A549 (cell line): ENCODE measurements around the gene EPS8L3. TPM values are rescaled to one million over a fixed set of nuclear protein-coding genes. Genes with fewer than 3 reads are reported as not detected.

Experiments used
- ATAC-seq, 2 experiments: fragments of 200-7000 bp in 1 of 2; fragments of >200 bp in 1 of 2; cut with Nextera tagmentation in 1 of 2; cut with Tn5 transposase in 1 of 2; 3 replicates each; pipeline versions ENCODE4 v1.8.0 to v1.9.1; 2018 to 2020; ENCODE audit warnings: mild to moderate bottlenecking in 1 of 2, moderate library complexity in 1 of 2
- CTCF ChIA-PET: fragments of 300-600 bp; sonication (Branson Sonifier 250); formaldehyde crosslinking; extraction: SDS; loops from one replicate; lab custom pipeline; 2021; ENCODE audit warnings: antibody characterized with exemption, inconsistent platforms; lab: Yijun Ruan, JAX
- POLR2A ChIA-PET: fragments of 350-600 bp; formaldehyde crosslinking; extraction: SDS; loops from one replicate; lab custom pipeline; 2021; ENCODE audit warnings: antibody characterized with exemption, inconsistent platforms; lab: Yijun Ruan, JAX
- DNase-seq, 2 experiments: peaks; one replicate each; pipeline versions ENCODE4 v3.0.0 to v3.0.0-alpha.2; 2011 to 2016; ENCODE audit warnings: low read depth in 1 of 2, low spot score in 1 of 2
- FAIRE-seq: peaks from 2 replicates; lab custom pipeline; 2011; peaks lifted over from hg19 to GRCh38; lab: Jason Lieb, UNC
- H3K27ac ChIP-seq, 2 experiments: fragments of >200 bp; sonication (Bioruptor Twin); formaldehyde crosslinking; 3 replicates each; pipeline ENCODE4 v1.5.1; 2016 to 2017
- H3K4me1 ChIP-seq: fragments of >200 bp; sonication (Bioruptor Twin); formaldehyde crosslinking; 3 replicates; pipeline ENCODE4 v1.6.1; 2016
- H3K4me2 ChIP-seq: fragments of >200 bp; sonication (Bioruptor Twin); formaldehyde crosslinking; 3 replicates; pipeline ENCODE4 v1.6.1; 2016
- H3K4me3 ChIP-seq: fragments of >200 bp; sonication (Bioruptor Twin); formaldehyde crosslinking; 3 replicates; pipeline ENCODE4 v1.5.1; 2016
- H3K9me3 ChIP-seq: fragments of >200 bp; sonication (Bioruptor Twin); formaldehyde crosslinking; 3 replicates; pipeline ENCODE4 v1.6.1; 2016
- EHMT2 ChIP-seq: fragments of 200-600 bp; sonication (generic); IDR thresholded peaks from 2 replicates; pipeline ENCODE4 v1.6.1; 2016; ENCODE audit warnings: antibody characterized with exemption, low read depth, mild to moderate bottlenecking, moderate library complexity
- ELK1 ChIP-seq: fragments of 150-350 bp; IDR thresholded peaks from 2 replicates; pipeline ENCODE4 v1.6.1; 2014; ENCODE audit warnings: low read depth, mild to moderate bottlenecking, low read length
- EP300 ChIP-seq, 2 experiments: fragments of >200 bp; sonication (Bioruptor Twin); formaldehyde crosslinking; IDR thresholded peaks; 2 replicates in 1 of 2; 3 replicates in 1 of 2; pipeline ENCODE4 v1.6.1; 2016 to 2017
- ESRRA ChIP-seq: fragments of 150-350 bp; IDR thresholded peaks from 2 replicates; pipeline ENCODE4 v1.6.1; 2014; ENCODE audit warnings: mild to moderate bottlenecking, low read length, borderline replicate concordance
- GATA3 ChIP-seq: IDR thresholded peaks from 2 replicates; pipeline ENCODE4 v1.6.1; 2012; ENCODE audit warnings: borderline replicate concordance
- HOXB5 ChIP-seq: fragments of 250-450 bp; sonication (Bioruptor Pico); IDR thresholded peaks from 2 replicates; pipeline ENCODE4 v1.5.0; 2020; ENCODE audit warnings: mild to moderate bottlenecking, moderate library complexity
- JUN ChIP-seq, 2 experiments: fragments of >200 bp; sonication (Bioruptor Twin); formaldehyde crosslinking; IDR thresholded peaks; 2 replicates in 1 of 2; 3 replicates in 1 of 2; pipeline ENCODE4 v1.6.1; 2016 to 2017
- KDM1A ChIP-seq: fragments of 200-600 bp; sonication (generic); IDR thresholded peaks from 2 replicates; pipeline ENCODE4 v1.6.1; 2016; ENCODE audit warnings: low read depth, mild to moderate bottlenecking
- MYC ChIP-seq: IDR thresholded peaks from 2 replicates; pipeline ENCODE4 v1.6.1; 2012; ENCODE audit warnings: mild to moderate bottlenecking, inconsistent platforms, low read length, improper control_type of control experiment, borderline replicate concordance
- NR3C1 ChIP-seq: fragments of >200 bp; sonication (Bioruptor Twin); formaldehyde crosslinking; IDR thresholded peaks from 3 replicates; pipeline ENCODE4 v1.6.1; 2017
- PHF8 ChIP-seq: fragments of 200-600 bp; sonication (generic); IDR thresholded peaks from 2 replicates; pipeline ENCODE4 v1.6.1; 2016; ENCODE audit warnings: low read depth, mild to moderate bottlenecking, antibody characterized with exemption, moderate library complexity, borderline replicate concordance
- POLR2AphosphoS2 ChIP-seq: conservative IDR thresholded peaks from 2 replicates; pipeline ENCODE4 v1.6.1; 2012; ENCODE audit warnings: low read length, improper control_type of control experiment, inconsistent platforms
- RARB ChIP-seq: fragments of 250-450 bp; sonication (Bioruptor Pico); IDR thresholded peaks from 2 replicates; pipeline ENCODE4 v1.8.0; 2021; ENCODE audit warnings: mild to moderate bottlenecking, moderate library complexity
- REST ChIP-seq: fragments of 200-600 bp; sonication (generic); IDR thresholded peaks from 2 replicates; pipeline ENCODE4 v1.6.1; 2016; ENCODE audit warnings: antibody characterized with exemption, mild to moderate bottlenecking, moderate library complexity
- RFX5 ChIP-seq: fragments of 450-650 bp; IDR thresholded peaks from 2 replicates; pipeline ENCODE4 v1.7.1; 2014; ENCODE audit warnings: antibody characterized with exemption, mild to moderate bottlenecking, moderate library complexity
- SREBF2 ChIP-seq: fragments of 450-650 bp; IDR thresholded peaks from 2 replicates; pipeline ENCODE4 v1.6.1; 2014; ENCODE audit warnings: mild to moderate bottlenecking, moderate library complexity
- TFCP2L1 ChIP-seq: fragments of 250-450 bp; sonication (Bioruptor Pico); IDR thresholded peaks from 2 replicates; pipeline ENCODE4 v1.5.0; 2021; ENCODE audit warnings: mild to moderate bottlenecking
- ZSCAN20 ChIP-seq: fragments of 250-450 bp; sonication (Bioruptor Pico); IDR thresholded peaks from 2 replicates; pipeline ENCODE4 v1.8.0; 2022; ENCODE audit warnings: mild to moderate bottlenecking, moderate library complexity
- WGBS: methylation state at CpG from one replicate; pipeline ENCODE4 v1.1.6; 2017; ENCODE audit errors: missing lambda C conversion rate; 5-methylcytosine and 5-hydroxymethylcytosine counted together
- polyA plus RNA-seq, 4 experiments: library from polyadenylated mRNA; depleted of rRNA in 3 of 4; stranded (reverse); fragments of >200 nt; fragmentation: RNase III in 1 of 4; extraction: RNeasy Plus Mini Kit Qiagen cat#74134 plus additional on column Dnase treatment in 1 of 4; gene quantifications; 2 replicates in 3 of 4; 3 replicates in 1 of 4; pipeline ENCODE4 v1.2.3, GENCODE V29; 2011 to 2017
- TF ChIP-seq, protein P1 (sequence below): fragments of 250-450 bp; sonication (Bioruptor Pico); IDR thresholded peaks from 2 replicates; pipeline ENCODE4 v1.5.0; 2020; ENCODE audit warnings: low read depth, mild to moderate bottlenecking, moderate library complexity
- TF ChIP-seq, protein P2 (sequence below): fragments of 450-650 bp; IDR thresholded peaks from 2 replicates; pipeline ENCODE4 v1.6.1; 2014; ENCODE audit warnings: antibody characterized with exemption

The EPS8L3 gene
- polyA plus RNA-seq, 2 of the 4 experiments (the other 2 are of a cell fraction): 3.3 to 5.1 TPM

- no peaks in the 10 kb centered on the region for H3K9me3 ChIP-seq
- POLR2A ChIA-PET: no interaction called here
- FAIRE-seq: no peak
Observed at GRCh38 chr1:109761227-109762038, 2.3 kb downstream of the EPS8L3 start.

DNA sequence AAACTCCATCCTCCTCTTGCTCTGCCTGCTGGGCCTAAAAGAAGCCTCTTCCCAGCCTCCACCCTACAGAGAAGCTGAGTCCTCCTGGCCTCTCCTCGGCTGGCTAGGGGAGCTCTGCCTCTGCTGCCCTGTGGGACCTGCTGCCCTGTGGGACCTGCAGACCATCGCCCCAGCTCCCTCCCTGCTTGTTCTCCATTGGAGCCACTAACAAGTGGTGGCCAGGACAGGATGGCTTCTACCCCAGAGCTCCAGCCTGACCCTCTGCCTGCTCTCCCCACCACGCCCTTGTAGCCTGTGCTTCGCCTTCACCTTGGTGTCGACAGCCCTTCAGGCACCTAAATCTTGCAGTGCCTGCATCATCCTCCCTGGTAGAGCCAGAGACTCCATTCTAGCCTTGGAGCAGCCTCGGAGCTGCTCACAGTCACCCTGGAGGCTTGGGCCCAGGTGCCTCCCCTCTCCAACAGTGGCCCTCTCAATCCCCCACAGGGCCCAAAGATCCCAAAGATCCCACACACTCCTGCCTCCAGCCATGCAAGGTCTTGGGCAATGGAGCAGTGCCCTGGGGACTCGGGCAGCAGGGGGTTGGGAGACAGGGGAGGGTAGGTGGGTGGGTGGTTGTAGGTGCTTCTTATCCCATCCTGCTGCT, 3.0 kb downstream of the EPS8L3 start:
- 87% methylated on average over 3 of the region's 7 CpGs for WGBS
- peaks cover 18% of the 10 kb centered on the region for H3K4me1 ChIP-seq
- TF ChIP-seq EP300 (IDR thresholded peaks at IDR 0.05) (no peak), ESRRA (no peak), ZSCAN20 (no peak), KDM1A (no peak), RFX5 (no peak), SREBF2 (no peak), HOXB5 (no peak), PHF8 (no peak), RARB (CRISPR knock-in tag) (no peak)
- TF ChIP-seq, protein P1, sequence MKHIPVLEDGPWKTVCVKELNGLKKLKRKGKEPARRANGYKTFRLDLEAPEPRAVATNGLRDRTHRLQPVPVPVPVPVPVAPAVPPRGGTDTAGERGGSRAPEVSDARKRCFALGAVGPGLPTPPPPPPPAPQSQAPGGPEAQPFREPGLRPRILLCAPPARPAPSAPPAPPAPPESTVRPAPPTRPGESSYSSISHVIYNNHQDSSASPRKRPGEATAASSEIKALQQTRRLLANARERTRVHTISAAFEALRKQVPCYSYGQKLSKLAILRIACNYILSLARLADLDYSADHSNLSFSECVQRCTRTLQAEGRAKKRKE (CRISPR knock-in tag): no peak
- TF ChIP-seq, protein P2, sequence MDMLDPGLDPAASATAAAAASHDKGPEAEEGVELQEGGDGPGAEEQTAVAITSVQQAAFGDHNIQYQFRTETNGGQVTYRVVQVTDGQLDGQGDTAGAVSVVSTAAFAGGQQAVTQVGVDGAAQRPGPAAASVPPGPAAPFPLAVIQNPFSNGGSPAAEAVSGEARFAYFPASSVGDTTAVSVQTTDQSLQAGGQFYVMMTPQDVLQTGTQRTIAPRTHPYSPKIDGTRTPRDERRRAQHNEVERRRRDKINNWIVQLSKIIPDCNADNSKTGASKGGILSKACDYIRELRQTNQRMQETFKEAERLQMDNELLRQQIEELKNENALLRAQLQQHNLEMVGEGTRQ: no peak
- ChIA-PET CTCF (interaction anchor here (0.7 to 2.5 kb wide), 6 partner anchors 11 to 224 kb away, joined by 3 to 14 read pairs (median 6); partner anchors contain the start of gene AHCYL1), POLR2A (no interaction called here)
- H3K4me2 ChIP-seq: no peak overlapping the region
- FAIRE-seq: no peak
- no peak for ATAC-seq
- no peaks in the 10 kb centered on the region for H3K9me3 ChIP-seq
- no peak overlapping the region for H3K27ac ChIP-seq
- no peak for DNase-seq
- H3K4me3 ChIP-seq: no peak overlapping the region

More at GRCh38 chr1:109761227-109762038, 2.3 kb downstream of the EPS8L3 start:
- CTCF ChIA-PET: interaction anchor here (0.9 to 4.6 kb wide), 4 partner anchors 12 to 121 kb away, joined by 3 to 42 read pairs (median 10); no protein-coding TSS in a partner anchor
- Histone ChIP-seq H3K4me3 (no peak overlapping the region), H3K27ac (no peak overlapping the region), H3K4me1 (peaks cover 18% of the 10 kb centered on the region), H3K4me2 (no peak overlapping the region)
- no peak for ATAC-seq
- 91% methylated on average over 6 of the region's 14 CpGs for WGBS
- TF ChIP-seq ESRRA (no peak), TFCP2L1 (CRISPR knock-in tag) (no peak), ELK1 (no peak), JUN (IDR thresholded peaks at IDR 0.05) (no peak), MYC (no peak), EHMT2 (no peak), REST (no peak), NR3C1 (no peak), GATA3 (no peak), POLR2AphosphoS2 (no peak)
- DNase-seq: no peak
